Thyroid gland (tissue), 4 donors: ENCODE results near the gene BTG1. TPM values are rescaled to one million over a fixed set of nuclear protein-coding genes. Genes with fewer than 3 reads are reported as not detected.
A peak's percentile ranks its signal among the peaks of the same experiment; 100 is the strongest.

ENCODE experiments used
- DNase-seq, 2 donors: peaks; one replicate each; pipeline ENCODE4 v3.0.0-alpha.2; 2019
- H3K27ac ChIP-seq, 3 donors: fragments of 200-600 bp; sonication (generic); 1 replicate in 2 of 3; 2 replicates in 1 of 3; pipeline ENCODE4 v1.5.1; 2016 to 2019; ENCODE audit warnings: mild to moderate bottlenecking in 1 of 3, moderate library complexity in 1 of 3
- H3K27me3 ChIP-seq: fragments of 200-600 bp; sonication (generic); one replicate; pipeline ENCODE4 v1.5.1; 2019
- H3K36me3 ChIP-seq, 2 donors: fragments of 200-600 bp; sonication (generic); one replicate each; pipeline ENCODE4 v1.5.1; 2016 to 2019
- H3K4me1 ChIP-seq, 2 donors: fragments of 200-600 bp; sonication (generic); one replicate each; pipeline ENCODE4 v1.5.1; 2017 to 2019
- H3K4me3 ChIP-seq, 3 donors: fragments of 200-600 bp; sonication (generic); replicated peaks in 1 of 3; 1 replicate in 2 of 3; 2 replicates in 1 of 3; pipeline ENCODE4 v1.5.1; 2016; ENCODE audit warnings: mild to moderate bottlenecking in 1 of 3
- H3K9me3 ChIP-seq: fragments of 200-600 bp; sonication (generic); one replicate; pipeline ENCODE4 v1.5.1; 2017
- CTCF ChIP-seq, 6 experiments: fragments of 200-600 bp in 3 of 6; fragments of 450-650 bp in 3 of 6; sonication (generic) in 3 of 6; IDR thresholded peaks; one replicate each; pipeline ENCODE4 v1.5.1; 2016 to 2019; ENCODE audit warnings: antibody characterized with exemption in 6 of 6, mild to moderate bottlenecking in 2 of 6, inconsistent platforms in 1 of 6, moderate library complexity in 1 of 6
- POLR2A ChIP-seq, 2 donors: fragments of 450-650 bp; IDR thresholded peaks; one replicate each; pipeline ENCODE4 v1.6.1; 2017; ENCODE audit warnings: antibody characterized with exemption in 2 of 2, mild to moderate bottlenecking in 2 of 2, moderate library complexity in 1 of 2
- WGBS, 2 donors: methylation state at CpG; one replicate each; pipeline ENCODE4 v1.1.5; 2017; 5-methylcytosine and 5-hydroxymethylcytosine counted together
- intact Hi-C: fragments of 100-400 bp; cut with DNase I; formaldehyde crosslinking; loops from one replicate; pipeline ENCODE4 v1.15.1; 2023
- total RNA-seq, 4 donors: library from RNA; depleted of rRNA; stranded (reverse); fragments of >200 nt; gene quantifications; one replicate each; pipeline ENCODE4 v1.2.3, GENCODE V29; 2016

BTG1 gene
- total RNA-seq, 4 donors from 2014 or later: 21.9 to 28.1 (median 24.3) TPM

DNA sequence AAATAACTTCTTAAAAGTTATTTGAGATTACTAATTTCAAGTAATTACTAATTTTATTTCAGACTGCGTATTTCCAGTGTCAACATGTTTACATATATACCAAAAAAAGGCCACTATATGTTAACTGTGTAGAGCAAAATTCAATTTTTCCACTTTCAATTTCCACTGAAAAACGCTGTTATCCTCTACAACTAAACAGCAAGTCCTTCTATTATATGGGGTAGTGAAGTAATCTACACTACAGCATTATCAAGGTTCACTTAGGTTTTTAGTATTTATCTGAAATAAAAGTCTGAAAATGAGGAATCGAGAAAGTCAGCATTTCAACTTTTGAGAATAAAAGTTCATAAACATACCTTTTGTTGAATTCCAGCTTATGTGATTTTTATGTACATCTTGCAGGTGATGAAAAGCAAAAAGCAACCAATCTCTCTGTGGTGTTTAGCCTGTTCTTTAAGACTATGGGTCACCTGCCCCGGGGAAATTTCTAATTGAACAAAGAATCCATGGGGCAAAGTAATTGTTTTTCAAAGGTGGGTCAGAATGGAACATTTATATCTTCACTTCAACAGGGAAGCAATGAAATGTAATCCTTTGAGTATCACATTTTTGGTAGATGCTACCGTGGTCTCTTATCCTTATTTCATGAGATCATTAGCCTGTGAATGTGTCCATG lies 3.3 kb downstream of the BTG1 start:
- peaks cover 26 to 41% of the 10 kb centered on the region in 2 donors for H3K4me1 ChIP-seq
- no peaks in the 10 kb centered on the region for H3K27me3 ChIP-seq
- WGBS, 2 donors: 37 to 44% methylated on average over 5 of the region's 5 CpGs
- H3K27ac ChIP-seq: peak overlapping the region; percentile 55 to 100 (median 97)
- TF ChIP-seq CTCF (IDR thresholded peaks at IDR 0.05) (no peak), POLR2A (IDR thresholded peaks at IDR 0.05) (no peak)
- H3K4me3 ChIP-seq: peak overlapping the region in 2 of 3 donors; percentile 19 to 28
- intact Hi-C loops: loop anchor here (10.0 kb wide), 2 partner anchors 328 to 502 kb away; no protein-coding TSS in a partner anchor
- H3K36me3 ChIP-seq: no peaks in the 10 kb centered on the region
- DNase-seq: no peak
- H3K9me3 ChIP-seq: no peaks in the 10 kb centered on the region

- Histone ChIP-seq H3K36me3 (no peaks in the 10 kb centered on the region), H3K4me1 (peaks cover 26 to 49% of the 10 kb centered on the region in 2 donors), H3K27me3 (no peaks in the 10 kb centered on the region), H3K27ac (peak overlapping the region; percentile 55 to 100 (median 97)), H3K4me3 (peak overlapping the region in 2 of 3 donors; percentile 19 to 28), H3K9me3 (no peaks in the 10 kb centered on the region)
- intact Hi-C loops: loop anchor here (10.0 kb wide), 2 partner anchors 327 to 503 kb away; no protein-coding TSS in a partner anchor
- 14 to 21% methylated on average over 3 of the region's 3 CpGs for WGBS, 2 donors
- DNase-seq: no peak
- no peak for TF ChIP-seq POLR2A (IDR thresholded peaks at IDR 0.05)
- TF ChIP-seq CTCF (IDR thresholded peaks at IDR 0.05): no peak
These were observed 4.0 kb downstream of the BTG1 start for GRCh38 chr12:92141591-92142121.

GRCh38 chr12:92140896-92141536 lies 4.6 kb downstream of the BTG1 start:
- intact Hi-C loops: loop anchor here (10.0 kb wide), 2 partner anchors 326 to 504 kb away; no protein-coding TSS in a partner anchor
- H3K27me3 ChIP-seq: no peaks in the 10 kb centered on the region
- H3K9me3 ChIP-seq: no peaks in the 10 kb centered on the region
- no peak for TF ChIP-seq CTCF (IDR thresholded peaks at IDR 0.05)
- TF ChIP-seq POLR2A (IDR thresholded peaks at IDR 0.05): no peak
- H3K36me3 ChIP-seq: no peaks in the 10 kb centered on the region
- WGBS, 2 donors: 32 to 40% methylated on average over 4 of the region's 4 CpGs
- H3K4me3 ChIP-seq: peak overlapping the region in 2 of 3 donors; percentile 19 to 28
- no peak for DNase-seq
- peak overlapping the region in 2 of 3 donors; percentile 55 to 100 for H3K27ac ChIP-seq
- H3K4me1 ChIP-seq: peaks cover 21 to 55% of the 10 kb centered on the region in 2 donors

DNA sequence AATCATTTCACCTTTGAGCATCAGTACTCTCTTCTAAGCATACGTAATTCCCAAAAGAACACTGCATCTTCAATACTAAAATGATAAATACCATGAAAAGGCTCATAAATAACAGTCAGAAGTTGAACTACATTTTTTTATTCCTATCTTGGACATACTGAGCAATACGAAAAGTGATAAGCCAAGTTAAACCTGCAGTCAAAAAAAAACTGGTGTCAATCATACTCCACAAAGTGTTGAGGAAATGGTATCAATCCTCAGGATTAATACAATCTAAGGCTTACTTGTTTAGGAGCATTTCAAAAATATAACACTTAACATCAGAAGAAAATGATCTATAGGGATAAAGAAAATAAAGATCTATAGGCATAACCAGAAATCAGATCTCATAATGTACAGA lies 5.5 kb downstream of the BTG1 start:
- Histone ChIP-seq H3K4me1 (peaks cover 21 to 55% of the 10 kb centered on the region in 2 donors), H3K36me3 (no peaks in the 10 kb centered on the region), H3K4me3 (peak overlapping the region in 2 of 3 donors; percentile 1 to 19), H3K27me3 (no peaks in the 10 kb centered on the region), H3K9me3 (no peaks in the 10 kb centered on the region), H3K27ac (peak overlapping the region; percentile 14 to 100 (median 55))
- 50 to 58% methylated on average over 2 of the region's 2 CpGs for WGBS, 2 donors
- no peak for DNase-seq
- no peak for TF ChIP-seq CTCF (IDR thresholded peaks at IDR 0.05)
- no peak for TF ChIP-seq POLR2A (IDR thresholded peaks at IDR 0.05)
- intact Hi-C loops: loop anchor here (10.0 kb wide), 2 partner anchors 325 to 505 kb away; no protein-coding TSS in a partner anchor
